PC-9 (cell line): Measurements from ENCODE around the gene MED20. TPM values are rescaled to one million over a fixed set of nuclear protein-coding genes. Genes with fewer than 3 reads are reported as not detected.
A peak's percentile ranks its signal among the peaks of the same experiment; 100 is the strongest.

Experiments
- BruUV-seq: library from RNA; stranded (reverse); fragments of 400-500 nt; replicated peaks from 2 replicates; lab custom pipeline; 2021; lab: Mats Ljungman, UMichigan
- CTCF ChIA-PET: fragments of 300-600 bp; sonication (Branson Sonifier 250); formaldehyde crosslinking; loops from one replicate; lab custom pipeline; 2022; ENCODE audit warnings: antibody characterized with exemption; lab: Charles Lee
- POLR2A ChIA-PET: fragments of 300-600 bp; sonication (Branson Sonifier 250); formaldehyde crosslinking; loops from one replicate; lab custom pipeline; 2022; ENCODE audit warnings: antibody characterized with exemption; ENCODE audit not compliant: unreplicated experiment; lab: Charles Lee
- DNase-seq, 2 experiments: peaks; one replicate each; pipeline versions ENCODE4 v3.0.0 to v3.0.0-alpha.2; 2015 to 2022; ENCODE audit warnings: mixed read lengths in 1 of 2
- H2AFZ ChIP-seq: fragments of 200-600 bp; sonication (generic); 2 replicates; pipeline ENCODE4 v1.8.1; 2017; ENCODE audit warnings: antibody characterized with exemption
- H3F3A ChIP-seq: fragments of 200-600 bp; sonication (generic); 2 replicates; pipeline ENCODE4 v1.8.1; 2017; ENCODE audit warnings: antibody characterized with exemption, mild to moderate bottlenecking, low read depth; ENCODE audit not compliant: insufficient read depth
- H3K27ac ChIP-seq: fragments of 200-600 bp; sonication (generic); 2 replicates; pipeline ENCODE4 v1.6.1; 2016; ENCODE audit warnings: mixed run types
- H3K27me3 ChIP-seq: fragments of 200-600 bp; sonication (generic); 2 replicates; pipeline ENCODE4 v1.6.1; 2016; ENCODE audit warnings: low read depth, mixed run types; ENCODE audit not compliant: insufficient read depth
- H3K36me3 ChIP-seq: fragments of 200-600 bp; sonication (generic); 2 replicates; pipeline ENCODE4 v1.6.1; 2016; ENCODE audit warnings: low read depth, mixed run types
- H3K4me1 ChIP-seq: fragments of 200-600 bp; sonication (generic); replicated peaks from 2 replicates; pipeline ENCODE4 v1.6.1; 2016; ENCODE audit warnings: mixed run types; ENCODE audit not compliant: insufficient read depth
- H3K4me2 ChIP-seq: fragments of 200-600 bp; sonication (generic); 2 replicates; pipeline ENCODE4 v1.6.1; 2017; ENCODE audit warnings: mixed run types
- H3K4me3 ChIP-seq: fragments of 200-600 bp; sonication (generic); 2 replicates; pipeline ENCODE4 v1.6.1; 2016; ENCODE audit warnings: mixed run types
- H3K79me2 ChIP-seq: fragments of 200-600 bp; sonication (generic); 2 replicates; pipeline ENCODE4 v1.6.1; 2017; ENCODE audit warnings: low read depth, mixed run types
- H3K9me2 ChIP-seq: fragments of 200-600 bp; sonication (generic); 2 replicates; pipeline ENCODE4 v1.8.1; 2017; ENCODE audit warnings: mild to moderate bottlenecking; ENCODE audit not compliant: insufficient read depth
- H3K9me3 ChIP-seq: fragments of 200-600 bp; sonication (generic); 2 replicates; pipeline ENCODE4 v1.8.1; 2016; ENCODE audit warnings: low read depth; ENCODE audit not compliant: insufficient read depth
- H4K20me1 ChIP-seq: fragments of 200-600 bp; sonication (generic); 2 replicates; pipeline ENCODE4 v1.8.1; 2017; ENCODE audit not compliant: insufficient read depth
- CTCF ChIP-seq: fragments of 200-600 bp; sonication (generic); conservative IDR thresholded peaks from 2 replicates; pipeline ENCODE4 v1.6.1; 2017; ENCODE audit warnings: mixed run types, antibody characterized with exemption, mild to moderate bottlenecking, moderate library complexity
- EZH2 ChIP-seq: fragments of 200-600 bp; sonication (generic); IDR thresholded peaks from 2 replicates; pipeline ENCODE4 v1.8.0; 2017; ENCODE audit warnings: antibody characterized with exemption, low read depth
- intact Hi-C: fragments of 100-400 bp; cut with micrococcal nuclease; formaldehyde crosslinking; loops from one replicate; pipeline ENCODE4 v1.10.0; 2022; ENCODE audit not compliant: unreplicated experiment
- total RNA-seq: library from RNA; stranded (reverse); gene quantifications from 2 replicates; pipeline ENCODE4 v1.2.3, GENCODE V29; 2021

The MED20 gene
- total RNA-seq, 1 experiment from 2014 or later: 45.8 TPM

GRCh38 chr6:41914343-41914742, 6.6 kb downstream of the MED20 start:
- TF ChIP-seq EZH2: no peak
- no peak for TF ChIP-seq CTCF
- BruUV-seq: no TSS peak

GRCh38 chr6:41909727-41910126, 11.2 kb downstream of the MED20 start:
- POLR2A ChIA-PET: interaction anchor here (0.6 kb wide), 1 partner anchor 284 kb away, joined by 3 read pairs; no protein-coding TSS in a partner anchor
- Histone ChIP-seq H3K9me3 (no peaks in the 10 kb centered on the region), H3K4me1 (no peaks in the 10 kb centered on the region), H3K79me2 (0 out of 2 replicates have a peak, but pooled peaks cover 2% of the 10 kb centered on the region), H3K4me3 (no peak overlapping the region), H2AFZ (no peak overlapping the region), H3F3A (no peaks in the 10 kb centered on the region), H3K9me2 (no peaks in the 10 kb centered on the region), H3K4me2 (no peak overlapping the region), H3K27ac (no peak overlapping the region), H3K27me3 (no peaks in the 10 kb centered on the region), H3K36me3 (peaks cover 30% of the 10 kb centered on the region), H4K20me1 (no peaks in the 10 kb centered on the region)
- intact Hi-C loops: no loop called here
- DNase-seq: no peak
- BruUV-seq: no TSS peak
- CTCF ChIA-PET: no interaction called here
- TF ChIP-seq EZH2 (no peak), CTCF (no peak)

More at GRCh38 chr6:41914343-41914742, 6.6 kb downstream of the MED20 start:
- intact Hi-C loops: no loop called here
- H3K79me2 ChIP-seq: peaks cover 19% of the 10 kb centered on the region
- H3K36me3 ChIP-seq: peaks cover 11% of the 10 kb centered on the region; the same call in 1 of the 2 replicates
- H3F3A ChIP-seq: peaks cover 9% of the 10 kb centered on the region; the same call in 1 of the 2 replicates
- no peak overlapping the region for H2AFZ ChIP-seq
- H3K27ac ChIP-seq: no peak overlapping the region
- H3K4me3 ChIP-seq: no peak overlapping the region
- H3K4me2 ChIP-seq: no peak overlapping the region
- H3K4me1 ChIP-seq: peaks cover 22% of the 10 kb centered on the region
- H3K9me2 ChIP-seq: no peaks in the 10 kb centered on the region
- DNase-seq: no peak
- POLR2A ChIA-PET: interaction anchor here (0.5 to 0.6 kb wide), 2 partner anchors 11 to 88 kb away, joined by 3 to 12 read pairs; no protein-coding TSS in a partner anchor
- no peaks in the 10 kb centered on the region for H4K20me1 ChIP-seq
- H3K9me3 ChIP-seq: no peaks in the 10 kb centered on the region
- H3K27me3 ChIP-seq: no peaks in the 10 kb centered on the region
- CTCF ChIA-PET: no interaction called here

- ChIA-PET CTCF (no interaction called here), POLR2A (no interaction called here)
- Histone ChIP-seq H2AFZ (no peak overlapping the region), H3K36me3 (peaks cover 27% of the 10 kb centered on the region; the same call in 1 of the 2 replicates), H3K9me2 (no peaks in the 10 kb centered on the region), H3F3A (no peaks in the 10 kb centered on the region), H3K79me2 (no peaks in the 10 kb centered on the region), H3K27ac (no peak overlapping the region), H3K27me3 (no peaks in the 10 kb centered on the region), H4K20me1 (no peaks in the 10 kb centered on the region), H3K4me3 (no peak overlapping the region), H3K9me3 (no peaks in the 10 kb centered on the region), H3K4me2 (no peak overlapping the region), H3K4me1 (peaks cover 4% of the 10 kb centered on the region; the same call in 1 of the 2 replicates)
- no peak for DNase-seq
- TF ChIP-seq CTCF (peak; percentile 21; the same call in 1 of the 2 replicates), EZH2 (no peak)
- no TSS peak for BruUV-seq
- intact Hi-C loops: no loop called here
These were observed 18.9 kb downstream of the MED20 start for GRCh38 chr6:41901882-41902519.
